Stimulated activated CD4-positive, alpha-beta T cell treated with anti-CD3 and anti-CD28 coated beads, Interleukin-4, amount 100 ng/mL, for 24 hours (primary cell): ENCODE measurements around the gene WDPCP.
"Not testable (repeated sequence)": the region's sequence is repeated elsewhere in the genome, so short reads cannot be mapped to it uniquely, and the experiment has no call there.

Experiments used
- DNase-seq: peaks from one replicate; pipeline ENCODE4 v3.0.0-alpha.2; 2020

Gene WDPCP

GRCh38 chr2:63081404-63081803 lies 506.9 kb downstream of the WDPCP start:
- DNase-seq: no peak

GRCh38 chr2:63078852-63079606 lies 509.2 kb downstream of the WDPCP start:
- DNase-seq: no peak

GRCh38 chr2:63074399-63074798 lies 513.9 kb downstream of the WDPCP start:
- DNase-seq: not testable (repeated sequence)

GRCh38 chr2:63073994-63074393 lies 514.3 kb downstream of the WDPCP start:
- no peak for DNase-seq

GRCh38 chr2:63071664-63072063 lies 516.6 kb downstream of the WDPCP start:
- DNase-seq: no peak
